NOMO-1 (cell line): Measurements from ENCODE around the gene VILL.
A peak's percentile ranks its signal among the peaks of the same experiment; 100 is the strongest.
"Not testable (repeated sequence)": the region's sequence is repeated elsewhere in the genome, so short reads cannot be mapped to it uniquely, and the experiment has no call there.

Experiments used
- DNase-seq, 2 experiments: peaks; one replicate each; lab custom pipeline; 2025; ENCODE audit not compliant: unreplicated experiment in 2 of 2; lab: John Stamatoyannopoulos, UW

The VILL gene

DNA sequence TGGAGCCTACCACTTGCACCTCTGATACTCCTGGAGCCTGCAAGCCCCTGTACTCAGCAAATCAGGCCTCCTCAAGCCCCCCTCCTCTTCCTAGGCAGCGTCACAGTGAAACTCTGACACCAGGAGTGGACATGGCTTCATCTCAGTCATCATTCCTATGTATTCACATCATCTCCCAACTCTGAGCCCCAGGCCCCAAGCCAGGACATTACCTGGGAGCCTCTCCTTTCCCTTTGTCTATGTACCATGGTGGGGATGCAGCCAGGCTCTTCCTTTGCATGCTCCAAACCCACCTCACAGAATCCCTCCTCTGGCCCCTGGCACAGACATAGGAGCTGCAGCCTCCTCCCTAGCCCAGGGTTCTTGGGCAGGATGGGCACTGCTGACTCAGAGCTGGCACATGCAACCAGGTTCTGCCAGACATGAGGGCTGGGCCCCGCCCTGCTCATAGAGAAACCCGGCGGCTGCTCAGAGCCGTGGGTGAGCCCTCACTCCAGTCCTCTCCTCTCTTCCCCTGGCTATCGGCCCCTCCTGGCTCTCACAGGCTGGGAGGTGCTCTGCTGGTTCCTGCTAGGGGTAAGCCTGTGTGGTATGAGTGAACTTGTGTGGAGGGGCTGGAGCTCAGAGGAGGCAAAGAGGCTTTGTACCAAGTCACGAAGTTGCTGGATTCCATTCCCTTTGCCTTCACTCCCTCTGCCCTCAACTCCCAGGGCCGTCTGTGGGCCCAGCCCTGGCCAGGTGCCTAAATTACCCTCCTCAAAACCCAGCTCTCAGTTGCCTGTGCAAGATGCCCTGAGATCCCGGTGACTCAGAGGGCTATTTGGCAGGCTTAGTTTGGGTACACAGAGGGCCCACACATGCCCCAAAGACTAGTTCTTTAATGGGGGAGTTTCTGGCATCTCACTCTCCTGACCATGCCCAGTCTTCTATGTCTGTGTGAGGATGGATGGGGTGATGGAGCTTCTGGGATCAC is 40.7 kb downstream of the VILL start:
- DNase-seq = no peak

- no peak for DNase-seq
Observed at GRCh38 chr3:38032328-38032865, 41.8 kb downstream of the VILL start.

GRCh38 chr3:38033586-38033985 is 43.0 kb downstream of the VILL start:
- not testable (repeated sequence) for DNase-seq

DNA sequence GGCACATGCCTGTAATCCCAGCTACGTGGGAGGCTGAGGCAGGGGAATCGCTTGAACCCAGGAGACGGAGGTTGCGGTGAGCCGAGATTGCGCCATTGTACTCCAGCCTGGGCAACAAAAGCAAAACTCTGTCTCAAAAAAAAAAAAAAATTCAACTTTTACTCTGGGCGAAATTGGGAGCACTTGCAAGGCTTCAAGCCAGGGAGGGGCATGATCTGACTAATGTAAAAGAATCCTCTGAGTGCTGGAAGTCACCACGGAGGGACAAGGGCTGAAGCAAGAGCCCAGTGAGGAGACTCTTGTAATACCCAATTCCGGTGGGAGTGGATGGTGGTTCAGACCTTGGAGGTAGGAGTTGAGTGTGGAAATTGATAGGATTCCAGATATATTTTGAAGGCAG is 43.7 kb downstream of the VILL start:
- not testable (repeated sequence) for DNase-seq

- DNase-seq = no peak
Observed at GRCh38 chr3:38036286-38036685, 45.7 kb downstream of the VILL start.

- DNase-seq = no peak
Observed at GRCh38 chr3:38036906-38037305, 46.3 kb downstream of the VILL start.

DNA sequence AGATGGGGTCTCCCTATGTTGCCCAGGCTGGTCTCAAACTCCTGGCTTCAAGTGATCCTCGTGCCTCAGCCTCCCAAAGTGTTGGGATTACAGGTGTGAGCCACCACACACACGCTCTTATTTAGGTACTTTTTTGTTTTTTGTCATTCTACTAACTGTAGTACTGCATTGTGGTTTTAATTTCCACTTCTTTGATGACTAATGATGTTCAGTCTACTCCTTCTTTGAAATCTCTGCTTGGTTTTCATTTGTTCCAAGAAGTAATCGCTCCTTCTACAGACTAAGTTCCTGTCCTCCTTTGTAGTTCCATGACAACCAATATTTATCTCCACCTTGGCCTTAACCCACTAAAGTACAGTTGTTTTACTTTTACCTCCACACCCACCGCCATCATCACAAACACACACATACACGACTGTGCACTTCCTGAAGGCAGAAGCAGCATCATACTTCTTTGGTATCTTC is 47.9 kb downstream of the VILL start:
- no peak for DNase-seq

DNA sequence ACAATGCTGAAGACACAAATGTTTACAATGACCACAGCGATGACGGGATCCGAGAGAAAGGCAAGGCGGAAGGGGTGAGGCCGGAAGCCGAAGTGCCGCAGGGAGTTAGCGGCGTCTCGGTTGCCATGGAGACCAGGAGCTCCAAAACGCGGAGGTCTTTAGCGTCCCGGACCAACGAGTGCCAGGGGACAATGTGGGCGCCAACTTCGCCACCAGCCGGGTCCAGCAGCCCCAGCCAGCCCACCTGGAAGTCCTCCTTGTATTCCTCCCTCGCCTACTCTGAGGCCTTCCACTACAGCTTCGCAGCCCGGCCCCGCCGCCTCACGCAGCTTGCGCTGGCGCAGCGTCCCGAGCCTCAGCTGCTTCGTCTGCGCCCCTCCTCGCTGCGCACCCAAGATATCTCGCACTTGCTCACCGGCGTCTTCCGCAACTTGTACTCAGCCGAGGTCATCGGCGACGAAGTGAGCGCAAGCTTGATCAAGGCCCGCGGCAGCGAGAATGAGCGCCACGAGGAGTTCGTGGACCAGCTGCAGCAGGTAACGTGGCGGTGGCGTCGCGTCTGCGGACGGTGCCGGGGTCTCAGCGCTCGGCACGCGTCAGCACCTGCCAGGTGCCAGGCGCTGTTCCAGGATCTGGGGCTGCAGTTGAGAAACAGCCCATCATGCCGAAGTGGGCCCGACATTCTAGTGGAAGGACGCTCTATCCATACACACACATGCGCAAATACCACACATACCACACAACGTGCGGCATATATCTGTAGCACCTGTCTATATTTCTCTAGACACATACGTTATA is 48.7 kb downstream of the VILL start, which contains the start of gene DLEC1:
DLEC1 (plus strand) TSS at position 108 of the 798 bp plus-strand sequence; CDS start at position 126, 18 bp downstream.
- peak; percentile 62 to 67 for DNase-seq

- DNase-seq = peak; percentile 86 to 88
Observed at GRCh38 chr3:38039899-38040261, 49.3 kb downstream of the VILL start.

DNA sequence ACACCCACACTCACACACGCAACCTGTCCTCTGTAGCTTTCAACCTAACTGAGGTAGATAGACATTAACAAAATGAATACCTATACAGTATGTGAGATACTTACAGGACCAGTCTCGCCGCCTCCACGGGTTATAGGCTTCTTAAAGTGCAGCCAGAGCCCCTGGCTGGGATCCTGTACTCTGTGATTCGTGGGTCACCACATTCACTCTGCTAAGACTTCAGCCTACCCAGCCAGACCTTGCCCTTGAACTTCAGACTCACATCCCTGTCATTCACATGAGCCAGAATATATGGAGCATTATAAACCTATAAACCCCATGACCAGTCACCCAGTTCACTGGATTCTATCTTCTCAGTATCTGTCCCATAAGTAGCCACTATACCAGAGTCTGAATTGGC is 49.8 kb downstream of the VILL start:
- no peak for DNase-seq

- DNase-seq = peak; percentile 38 to 43
Observed at GRCh38 chr3:38043486-38043885, 52.9 kb downstream of the VILL start.

GRCh38 chr3:38046027-38046426 is 55.4 kb downstream of the VILL start:
- DNase-seq = no peak

DNA sequence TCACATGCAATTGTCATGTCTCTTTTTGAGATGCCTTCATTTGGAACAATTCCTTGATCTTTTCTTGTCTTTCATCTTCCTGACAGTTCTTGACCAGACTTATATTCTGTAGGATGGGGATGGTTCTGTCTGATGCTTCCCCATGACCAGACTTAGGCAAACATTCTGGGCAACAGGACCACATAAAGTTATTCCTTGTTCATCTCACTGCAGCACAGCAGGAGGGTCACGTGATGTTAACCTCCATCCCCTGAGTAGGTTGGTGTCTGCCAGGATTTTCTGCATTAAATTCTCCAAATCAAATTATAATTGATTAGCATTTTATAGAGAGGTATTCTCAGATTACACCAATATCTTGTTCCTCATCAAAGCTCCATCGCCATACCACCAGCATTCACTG is 56.2 kb downstream of the VILL start:
- no peak for DNase-seq

DNA sequence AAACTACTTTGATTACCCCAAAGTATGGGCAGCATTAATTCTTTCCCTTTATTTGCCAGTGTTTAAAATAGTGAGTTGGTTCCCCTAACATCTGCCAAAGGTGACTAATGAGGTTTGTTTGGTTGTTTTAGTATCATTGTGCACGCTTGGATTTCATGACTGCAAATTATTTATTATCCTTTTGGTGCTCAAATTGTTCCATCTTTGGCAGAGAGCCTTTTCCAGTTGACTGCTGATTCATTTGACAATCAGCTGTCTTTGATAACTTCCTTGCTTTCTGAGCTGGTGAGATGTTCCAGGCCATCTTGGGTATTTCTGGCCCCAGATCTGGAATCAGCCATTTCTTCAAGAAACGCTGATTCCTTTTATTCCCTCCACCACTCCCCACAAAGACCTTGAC is 57.3 kb downstream of the VILL start:
- DNase-seq = no peak

GRCh38 chr3:38049358-38050126 is 59.0 kb downstream of the VILL start:
- no peak for DNase-seq

DNA sequence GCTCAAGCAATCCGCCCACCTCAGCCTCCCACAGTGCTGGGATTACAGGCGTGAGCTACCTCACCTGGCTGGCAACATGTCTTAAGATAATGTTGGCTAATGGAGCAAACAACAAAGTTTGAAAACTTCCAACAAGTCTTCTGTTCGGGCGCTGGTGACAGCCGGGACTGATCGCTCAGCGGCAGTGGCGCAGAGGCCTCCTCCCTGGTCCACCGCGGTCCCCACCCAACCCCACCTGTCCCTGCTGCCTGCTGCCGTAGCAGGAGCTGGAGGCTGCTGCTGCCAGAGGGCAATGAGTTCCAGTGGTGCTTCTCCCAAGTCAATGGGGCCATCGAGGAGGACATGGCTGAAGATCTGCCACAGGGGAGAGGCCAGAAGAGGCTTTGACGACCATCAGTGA is 60.5 kb downstream of the VILL start:
- DNase-seq = no peak

- DNase-seq = not testable (repeated sequence)
Observed at GRCh38 chr3:38053286-38053685, 62.7 kb downstream of the VILL start.

GRCh38 chr3:38053813-38054498 is 63.4 kb downstream of the VILL start:
- DNase-seq = not testable (repeated sequence)

- no peak for DNase-seq
Observed at GRCh38 chr3:38054499-38055001, 64.0 kb downstream of the VILL start.
